IMR-90 (cell line): ENCODE data around the gene SMIM14. TPM values are rescaled to one million over a fixed set of nuclear protein-coding genes. Genes with fewer than 3 reads are reported as not detected.

Experiments
- ATAC-seq: fragments of 200-7000 bp; cut with Tn5 transposase; 2 replicates; pipeline ENCODE4 v1.9.1; 2020; ENCODE audit warnings: low read depth, mild to moderate bottlenecking, moderate library complexity
- BruUV-seq: library from RNA; stranded (reverse); fragments of 400-500 nt; replicated peaks from 2 replicates; lab custom pipeline; 2021; lab: Mats Ljungman, UMichigan
- CTCF ChIA-PET: fragments of 300-600 bp; formaldehyde crosslinking; extraction: SDS; loops from one replicate; lab custom pipeline; 2021; ENCODE audit warnings: antibody characterized with exemption; lab: Yijun Ruan, JAX
- POLR2A ChIA-PET: fragments of 300-600 bp; sonication (Branson Sonifier 250); formaldehyde crosslinking; loops from one replicate; lab custom pipeline; 2022; ENCODE audit warnings: antibody characterized with exemption; ENCODE audit not compliant: unreplicated experiment; lab: Charles Lee
- DNase-seq: peaks from one replicate; pipeline ENCODE4 v3.0.0; 2013
- H2AFZ ChIP-seq: replicated peaks from 2 replicates; pipeline ENCODE3; 2013; ENCODE audit warnings: low read length, mild to moderate bottlenecking; ENCODE audit not compliant: poor library complexity
- H2AK5ac ChIP-seq: 2 replicates; pipeline ENCODE4 v1.6.1; 2013; ENCODE audit warnings: low read depth, low read length, inconsistent platforms
- H2AK9ac ChIP-seq: replicated peaks from 2 replicates; pipeline ENCODE3; 2013; ENCODE audit warnings: mild to moderate bottlenecking, low read depth, low read length, moderate library complexity; ENCODE audit not compliant: poor library complexity
- H2BK120ac ChIP-seq: 2 replicates; pipeline ENCODE4 v1.6.1; 2013; ENCODE audit warnings: low read depth, low read length, inconsistent platforms
- H2BK15ac ChIP-seq: 3 replicates; pipeline ENCODE4 v1.6.1; 2013; ENCODE audit warnings: low read depth, low read length, inconsistent platforms
- H2BK20ac ChIP-seq: 2 replicates; pipeline ENCODE4 v1.6.1; 2013; ENCODE audit warnings: low read depth, mild to moderate bottlenecking, inconsistent platforms, low read length, moderate library complexity
- H2BK5ac ChIP-seq: 2 replicates; pipeline ENCODE4 v1.6.1; 2013; ENCODE audit warnings: mild to moderate bottlenecking, low read depth, low read length, inconsistent platforms; ENCODE audit not compliant: poor library complexity, severe bottlenecking
- H3K14ac ChIP-seq: replicated peaks from 2 replicates; pipeline ENCODE4 v1.6.1; 2013; ENCODE audit warnings: low read depth, low read length, inconsistent platforms
- H3K18ac ChIP-seq: 2 replicates; pipeline ENCODE4 v1.6.1; 2013; ENCODE audit warnings: low read depth, low read length, control low read depth
- H3K23ac ChIP-seq: 2 replicates; pipeline ENCODE4 v1.6.1; 2013; ENCODE audit warnings: low read depth, low read length, inconsistent platforms
- H3K27ac ChIP-seq: 2 replicates; pipeline ENCODE4 v1.5.1; 2013; ENCODE audit warnings: mild to moderate bottlenecking, control low read depth, low read length; ENCODE audit not compliant: insufficient read depth
- H3K27me3 ChIP-seq: 2 replicates; pipeline ENCODE4 v1.6.1; 2013; ENCODE audit warnings: low read length; ENCODE audit not compliant: control insufficient read depth, insufficient read depth
- H3K36me3 ChIP-seq: 2 replicates; pipeline ENCODE4 v1.6.1; 2013; ENCODE audit warnings: low read length, mixed read lengths; ENCODE audit not compliant: control insufficient read depth, insufficient read depth
- H3K4ac ChIP-seq: 2 replicates; pipeline ENCODE4 v1.6.1; 2013; ENCODE audit warnings: low read depth, low read length, inconsistent platforms
- H3K4me1 ChIP-seq: 2 replicates; pipeline ENCODE4 v1.6.1; 2013; ENCODE audit warnings: low read length, mixed read lengths; ENCODE audit not compliant: control insufficient read depth, insufficient read depth
- H3K4me2 ChIP-seq: 2 replicates; pipeline ENCODE4 v1.6.1; 2013; ENCODE audit warnings: low read depth, mild to moderate bottlenecking, control low read depth, low read length, moderate library complexity
- H3K4me3 ChIP-seq: 2 replicates; pipeline ENCODE4 v1.5.1; 2013; ENCODE audit warnings: low read depth, mild to moderate bottlenecking, control low read depth, low read length, moderate library complexity; ENCODE audit not compliant: insufficient read depth
- H3K56ac ChIP-seq: 2 replicates; pipeline ENCODE4 v1.6.1; 2013; ENCODE audit warnings: low read length, inconsistent platforms; ENCODE audit not compliant: insufficient read depth; ENCODE audit errors: extremely low read depth
- H3K79me1 ChIP-seq, 2 experiments: 2 replicates each; pipeline ENCODE4 v1.6.1; 2013; ENCODE audit warnings: low read length in 2 of 2, inconsistent platforms in 1 of 2, low read depth in 1 of 2
- H3K9ac ChIP-seq: 2 replicates; pipeline ENCODE4 v1.6.1; 2013; ENCODE audit warnings: low read depth, low read length, control low read depth
- H3K9me1 ChIP-seq: 2 replicates; pipeline ENCODE4 v1.6.1; 2013; ENCODE audit warnings: low read length, inconsistent platforms; ENCODE audit not compliant: insufficient read depth
- H3K9me3 ChIP-seq: 2 replicates; pipeline ENCODE4 v1.6.1; 2013; ENCODE audit warnings: low read length; ENCODE audit not compliant: control insufficient read depth, insufficient read depth
- H4K20me1 ChIP-seq: 2 replicates; pipeline ENCODE4 v1.6.1; 2013; ENCODE audit warnings: low read length, inconsistent platforms; ENCODE audit not compliant: insufficient read depth
- H4K5ac ChIP-seq: 2 replicates; pipeline ENCODE4 v1.6.1; 2013; ENCODE audit warnings: mild to moderate bottlenecking, low read depth, low read length, control low read depth
- H4K8ac ChIP-seq, 2 experiments: 2 replicates each; pipeline ENCODE4 v1.6.1; 2013; ENCODE audit warnings: low read depth in 2 of 2, low read length in 2 of 2, control low read depth in 1 of 2, inconsistent platforms in 1 of 2
- H4K91ac ChIP-seq: 2 replicates; pipeline ENCODE4 v1.6.1; 2013; ENCODE audit warnings: low read depth, low read length, inconsistent platforms; ENCODE audit not compliant: insufficient read depth
- CEBPB ChIP-seq: IDR thresholded peaks from 2 replicates; pipeline ENCODE4 v1.6.1; 2012; ENCODE audit warnings: low read depth, low read length, improper control_type of control experiment
- CTCF ChIP-seq: conservative IDR thresholded peaks from 2 replicates; pipeline ENCODE4 v1.5.1; 2012; ENCODE audit warnings: mild to moderate bottlenecking, low read depth, low read length, improper control_type of control experiment
- MAZ ChIP-seq: IDR thresholded peaks from 2 replicates; pipeline ENCODE4 v1.6.1; 2012; ENCODE audit warnings: low read depth, mild to moderate bottlenecking, low read length, improper control_type of control experiment, moderate library complexity, borderline replicate concordance
- WGBS, 2 experiments: methylation state at CpG; one replicate each; pipeline versions ENCODE4 v1.1.5 to v1.1.7; 2013; ENCODE audit warnings: missing lambda C conversion rate in 2 of 2; ENCODE audit not compliant: insufficient read length in 1 of 2; ENCODE audit errors: extremely low coverage in 2 of 2; 5-methylcytosine and 5-hydroxymethylcytosine counted together
- dilution Hi-C: fragments of 300-500 bp; cut with HindIII; formaldehyde crosslinking; loops from one replicate; pipeline ENCODE4 v1.14.3; 2018; ENCODE audit warnings: low sequenced_read_pairs; ENCODE audit not compliant: unreplicated experiment
- in situ Hi-C: fragments of 300-500 bp; cut with MboI; formaldehyde crosslinking; loops from 3 replicates; pipeline ENCODE4 v1.14.3; 2019; ENCODE audit warnings: low sequenced_read_pairs, inconsistent platforms, mixed read lengths
- intact Hi-C: fragments of 100-400 bp; cut with micrococcal nuclease; formaldehyde crosslinking; loops from 2 replicates; pipeline ENCODE4 v1.10.0; 2022
- polyA plus RNA-seq, 3 experiments: library from polyadenylated mRNA; depleted of rRNA; stranded (reverse); fragments of >200 nt; gene quantifications; 2 replicates each; pipeline ENCODE4 v1.2.3, GENCODE V29; 2012; ENCODE audit warnings: low replicate concordance in 1 of 3
- total RNA-seq: library from RNA; depleted of rRNA; stranded (reverse); fragments of >200 nt; gene quantifications from 2 replicates; pipeline ENCODE4 v1.2.3, GENCODE V29; 2012

Gene SMIM14
- total and polyA plus RNA-seq, 2 of the 4 experiments (the other 2 are of a cell fraction): 15.6 to 20.9 TPM

GRCh38 chr4:39505581-39505980, 133.1 kb downstream of the SMIM14 start:
- no peak overlapping the region for H2BK120ac ChIP-seq
- no peak overlapping the region for H3K23ac ChIP-seq
- no peak overlapping the region for H2AK9ac ChIP-seq
- no peaks in the 10 kb centered on the region for H3K9me1 ChIP-seq
- ChIA-PET CTCF (interaction anchor here (0.6 to 1.0 kb wide), 2 partner anchors 20 to 36 kb away, joined by 3 read pairs; no protein-coding TSS in a partner anchor), POLR2A (no interaction called here)
- H2AFZ ChIP-seq: no peak overlapping the region
- dilution Hi-C loops: no loop called here
- ATAC-seq (no peak), DNase-seq (peak; percentile 15)
- no peak overlapping the region for H2BK15ac ChIP-seq
- WGBS, 2 experiments: no CpG with 5 or more reads among the region's 1 CpG
- TF ChIP-seq CTCF (no peak), MAZ (no peak), CEBPB (peak; percentile 87)
- no peak overlapping the region for H2BK5ac ChIP-seq
- peaks cover 50% of the 10 kb centered on the region for H3K36me3 ChIP-seq
- H4K91ac ChIP-seq: no peak overlapping the region
- H3K79me1 ChIP-seq: peaks cover 19 to 42% of the 10 kb centered on the region in 2 experiments
- no peak overlapping the region for H3K27ac ChIP-seq
- H4K5ac ChIP-seq: no peak overlapping the region
- H3K4me1 ChIP-seq: peaks cover 2% of the 10 kb centered on the region
- no peak overlapping the region for H3K4me3 ChIP-seq
- H3K4me2 ChIP-seq: no peak overlapping the region
- no peak overlapping the region for H3K18ac ChIP-seq
- BruUV-seq: no TSS peak
- no peak overlapping the region for H2AK5ac ChIP-seq
- in situ Hi-C loops: no loop called here
- no peak overlapping the region for H3K56ac ChIP-seq
- H3K9me3 ChIP-seq: no peaks in the 10 kb centered on the region
- H2BK20ac ChIP-seq: no peak overlapping the region
- H4K8ac ChIP-seq: no peak overlapping the region
- peaks cover 3% of the 10 kb centered on the region; the same call in 1 of the 2 replicates for H4K20me1 ChIP-seq
- H3K9ac ChIP-seq: no peak overlapping the region
- no peak overlapping the region for H3K4ac ChIP-seq
- no peaks in the 10 kb centered on the region for H3K27me3 ChIP-seq
- no peak overlapping the region for H3K14ac ChIP-seq
- intact Hi-C loops: no loop called here
